Activated naive CD4-positive, alpha-beta T cell treated with anti-CD3 and anti-CD28 coated beads, Interleukin-2, amount 10 ng/mL, durations not matched to agents 7 days and 5 days (primary cell): ENCODE data around the gene AMDHD2.
A peak's percentile ranks its signal among the peaks of the same experiment; 100 is the strongest.

ENCODE experiments used
- CTCF ChIA-PET: fragments of 350-600 bp; sonication (Branson Sonifier 250); formaldehyde crosslinking; loops from one replicate; lab custom pipeline; 2021; ENCODE audit warnings: antibody characterized with exemption; lab: Charles Lee
- DNase-seq: peaks from one replicate; pipeline ENCODE4 v3.0.0-alpha.2; 2020
- H3K27ac Mint-ChIP-seq: one replicate; pipeline ENCODE4 v1.8.0; 2021; ENCODE audit warnings: mild to moderate bottlenecking, moderate library complexity, mixed read lengths
- H3K27me3 Mint-ChIP-seq: one replicate; pipeline ENCODE4 v1.8.0; 2021; ENCODE audit warnings: mild to moderate bottlenecking, mixed read lengths
- H3K36me3 Mint-ChIP-seq: one replicate; pipeline ENCODE4 v1.8.0; 2021; ENCODE audit warnings: mixed read lengths
- H3K4me1 Mint-ChIP-seq: one replicate; pipeline ENCODE4 v1.8.0; 2021; ENCODE audit warnings: mixed read lengths
- H3K4me3 Mint-ChIP-seq: one replicate; pipeline ENCODE4 v1.8.0; 2021; ENCODE audit warnings: mild to moderate bottlenecking, moderate library complexity, mixed read lengths
- H3K9me3 Mint-ChIP-seq: one replicate; pipeline ENCODE4 v1.8.0; 2021; ENCODE audit warnings: mixed read lengths

The AMDHD2 gene

GRCh38 chr16:2487517-2487842 is 32.7 kb upstream of the AMDHD2 start:
- Mint-ChIP-seq H3K36me3 (no peaks in the 10 kb centered on the region), H3K4me3 (peak overlapping the region; percentile 1), H3K9me3 (no peaks in the 10 kb centered on the region), H3K4me1 (peaks cover 20% of the 10 kb centered on the region), H3K27ac (peak overlapping the region; percentile 8), H3K27me3 (peaks cover 7% of the 10 kb centered on the region)
- CTCF ChIA-PET = interaction anchor here (0.9 to 1.7 kb wide), 5 partner anchors 13 to 293 kb away, joined by 3 to 12 read pairs (median 4); partner anchors contain the start of gene ABCA3
- no peak for DNase-seq

DNA sequence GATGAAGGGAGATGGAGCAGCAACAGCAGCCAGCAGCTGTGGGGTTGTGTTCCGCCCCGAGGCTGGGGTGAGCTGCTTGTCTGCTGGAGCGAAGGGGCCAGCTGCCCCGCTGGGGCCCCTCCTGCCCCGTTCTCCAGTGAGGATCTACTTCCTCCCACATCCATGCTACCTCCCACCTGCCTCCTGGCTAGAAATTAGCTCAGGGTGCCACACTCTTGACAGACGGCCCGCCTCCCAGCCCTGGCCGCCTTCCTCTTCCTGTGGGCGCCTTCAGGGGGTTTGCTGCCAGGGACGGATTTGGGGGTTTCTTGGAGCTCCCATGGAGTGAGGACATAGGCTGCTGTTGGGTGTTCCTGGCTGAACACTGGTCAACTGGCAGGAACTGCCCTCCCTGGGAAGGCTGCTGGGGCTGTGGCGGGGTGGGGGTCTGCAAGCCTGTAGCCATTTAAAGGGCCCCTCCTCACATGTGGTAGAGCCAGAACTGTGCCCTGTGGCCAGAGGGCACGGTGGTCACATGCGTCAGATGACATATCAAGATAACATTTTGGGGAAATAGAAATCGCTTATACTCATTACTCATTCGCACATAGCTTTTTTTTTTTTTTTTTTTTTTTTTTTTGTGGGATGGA is 32.2 kb upstream of the AMDHD2 start:
- Mint-ChIP-seq H3K36me3 (no peaks in the 10 kb centered on the region), H3K27ac (no peak overlapping the region), H3K9me3 (no peaks in the 10 kb centered on the region), H3K4me3 (no peak overlapping the region), H3K4me1 (peaks cover 20% of the 10 kb centered on the region), H3K27me3 (peaks cover 7% of the 10 kb centered on the region)
- CTCF ChIA-PET = interaction anchor here (0.9 to 1.6 kb wide), 4 partner anchors 13 to 293 kb away, joined by 3 to 5 read pairs (median 4); partner anchors contain the start of gene ABCA3
- no peak for DNase-seq

DNA sequence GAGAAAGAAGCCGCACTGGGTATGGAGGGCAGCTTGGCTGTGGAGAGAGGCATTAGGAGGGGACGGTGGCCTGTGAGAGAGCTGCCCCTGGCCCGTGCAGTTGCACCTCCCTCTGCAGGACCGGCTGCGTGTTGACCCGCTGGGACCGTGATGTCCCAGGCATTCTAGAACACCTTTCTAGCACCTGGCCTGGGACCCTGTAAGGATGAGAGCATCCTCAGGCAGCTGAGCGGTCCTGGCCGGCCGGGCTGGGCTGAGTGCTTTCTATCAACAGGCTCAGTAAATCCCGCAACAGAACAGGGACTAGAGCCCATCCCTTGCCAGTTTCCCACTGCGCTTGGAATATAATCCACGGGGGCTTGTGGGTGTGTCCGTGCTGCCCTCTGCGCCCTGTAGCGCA is 30.6 kb upstream of the AMDHD2 start:
- Mint-ChIP-seq H3K27me3 (peaks cover 7% of the 10 kb centered on the region), H3K4me3 (no peak overlapping the region), H3K36me3 (no peaks in the 10 kb centered on the region), H3K9me3 (no peaks in the 10 kb centered on the region), H3K27ac (no peak overlapping the region), H3K4me1 (peaks cover 20% of the 10 kb centered on the region)
- DNase-seq = no peak
- CTCF ChIA-PET = interaction anchor here (0.6 kb wide), 1 partner anchor 335 kb away, joined by 3 read pairs; no protein-coding TSS in a partner anchor

- Mint-ChIP-seq H3K27ac (peak overlapping the region; percentile 49), H3K9me3 (no peaks in the 10 kb centered on the region), H3K4me3 (no peak overlapping the region), H3K36me3 (no peaks in the 10 kb centered on the region), H3K27me3 (peaks cover 7% of the 10 kb centered on the region), H3K4me1 (peaks cover 18% of the 10 kb centered on the region)
- no peak for DNase-seq
- CTCF ChIA-PET = no interaction called here
These were observed 29.7 kb upstream of the AMDHD2 start for GRCh38 chr16:2490190-2491105.

- H3K4me3 Mint-ChIP-seq = no peak overlapping the region
These were observed 27.9 kb upstream of the AMDHD2 start for GRCh38 chr16:2492292-2492691.

GRCh38 chr16:2493605-2494004 is 26.6 kb upstream of the AMDHD2 start:
- H3K4me1 Mint-ChIP-seq = no peaks in the 10 kb centered on the region
- no peaks in the 10 kb centered on the region for H3K27me3 Mint-ChIP-seq
- CTCF ChIA-PET = interaction anchor here (1.3 kb wide), 1 partner anchor 64 kb away, joined by 3 read pairs; no protein-coding TSS in a partner anchor
- no peaks in the 10 kb centered on the region for H3K36me3 Mint-ChIP-seq
- DNase-seq = no peak
- no peaks in the 10 kb centered on the region for H3K9me3 Mint-ChIP-seq
- H3K27ac Mint-ChIP-seq = no peak overlapping the region
- no peak overlapping the region for H3K4me3 Mint-ChIP-seq

More at GRCh38 chr16:2492292-2492691, 27.9 kb upstream of the AMDHD2 start:
- Mint-ChIP-seq H3K4me1 (peaks cover 9% of the 10 kb centered on the region), H3K27ac (no peak overlapping the region), H3K9me3 (no peaks in the 10 kb centered on the region), H3K36me3 (no peaks in the 10 kb centered on the region), H3K27me3 (peaks cover 2% of the 10 kb centered on the region)
- no peak for DNase-seq
- CTCF ChIA-PET = interaction anchor here (2.0 kb wide), 1 partner anchor 9 kb away, joined by 6 read pairs; no protein-coding TSS in a partner anchor

DNA sequence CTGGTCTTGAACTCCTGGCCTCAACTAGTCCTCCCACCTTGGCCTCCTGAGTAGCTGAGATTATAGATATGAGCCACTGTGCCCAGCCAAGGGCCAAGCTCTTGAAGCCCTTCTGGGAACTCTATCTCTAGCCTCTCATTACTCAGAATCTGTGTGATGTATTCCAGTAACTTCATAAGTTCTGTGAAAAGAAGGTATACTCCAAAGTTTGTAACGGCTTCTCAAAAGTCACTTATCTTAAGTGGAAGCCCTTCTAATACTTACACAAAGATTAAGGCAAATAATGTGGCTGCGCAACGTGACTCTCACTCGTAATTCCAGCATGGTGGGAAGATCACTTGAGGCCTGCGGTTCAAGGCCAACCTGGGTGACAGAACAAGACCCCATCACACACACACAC is 25.6 kb upstream of the AMDHD2 start:
- no peak for DNase-seq
- H3K36me3 Mint-ChIP-seq = no peaks in the 10 kb centered on the region
- no peaks in the 10 kb centered on the region for H3K9me3 Mint-ChIP-seq
- no peaks in the 10 kb centered on the region for H3K4me1 Mint-ChIP-seq
- no peak overlapping the region for H3K4me3 Mint-ChIP-seq
- CTCF ChIA-PET = interaction anchor here (1.3 kb wide), 1 partner anchor 65 kb away, joined by 3 read pairs; no protein-coding TSS in a partner anchor
- no peak overlapping the region for H3K27ac Mint-ChIP-seq
- H3K27me3 Mint-ChIP-seq = no peaks in the 10 kb centered on the region

- Mint-ChIP-seq H3K4me3 (no peak overlapping the region), H3K4me1 (no peaks in the 10 kb centered on the region), H3K9me3 (no peaks in the 10 kb centered on the region), H3K27ac (no peak overlapping the region), H3K36me3 (no peaks in the 10 kb centered on the region), H3K27me3 (no peaks in the 10 kb centered on the region)
- DNase-seq = no peak
- CTCF ChIA-PET = interaction anchor here (1.1 kb wide), 1 partner anchor 16 kb away, joined by 4 read pairs; no protein-coding TSS in a partner anchor
These were observed 25.1 kb upstream of the AMDHD2 start for GRCh38 chr16:2495041-2495440.

- Mint-ChIP-seq H3K36me3 (no peaks in the 10 kb centered on the region), H3K9me3 (no peaks in the 10 kb centered on the region), H3K27me3 (no peaks in the 10 kb centered on the region), H3K4me3 (no peak overlapping the region), H3K27ac (no peak overlapping the region), H3K4me1 (no peaks in the 10 kb centered on the region)
- CTCF ChIA-PET = interaction anchor here (1.1 kb wide), 1 partner anchor 15 kb away, joined by 4 read pairs; no protein-coding TSS in a partner anchor
- no peak for DNase-seq
These were observed 23.7 kb upstream of the AMDHD2 start for GRCh38 chr16:2496223-2497115.

GRCh38 chr16:2497116-2497630 is 23.0 kb upstream of the AMDHD2 start:
- CTCF ChIA-PET = no interaction called here
- Mint-ChIP-seq H3K4me3 (no peak overlapping the region), H3K4me1 (no peaks in the 10 kb centered on the region), H3K27ac (no peak overlapping the region), H3K36me3 (no peaks in the 10 kb centered on the region), H3K9me3 (no peaks in the 10 kb centered on the region), H3K27me3 (no peaks in the 10 kb centered on the region)
- no peak for DNase-seq

DNA sequence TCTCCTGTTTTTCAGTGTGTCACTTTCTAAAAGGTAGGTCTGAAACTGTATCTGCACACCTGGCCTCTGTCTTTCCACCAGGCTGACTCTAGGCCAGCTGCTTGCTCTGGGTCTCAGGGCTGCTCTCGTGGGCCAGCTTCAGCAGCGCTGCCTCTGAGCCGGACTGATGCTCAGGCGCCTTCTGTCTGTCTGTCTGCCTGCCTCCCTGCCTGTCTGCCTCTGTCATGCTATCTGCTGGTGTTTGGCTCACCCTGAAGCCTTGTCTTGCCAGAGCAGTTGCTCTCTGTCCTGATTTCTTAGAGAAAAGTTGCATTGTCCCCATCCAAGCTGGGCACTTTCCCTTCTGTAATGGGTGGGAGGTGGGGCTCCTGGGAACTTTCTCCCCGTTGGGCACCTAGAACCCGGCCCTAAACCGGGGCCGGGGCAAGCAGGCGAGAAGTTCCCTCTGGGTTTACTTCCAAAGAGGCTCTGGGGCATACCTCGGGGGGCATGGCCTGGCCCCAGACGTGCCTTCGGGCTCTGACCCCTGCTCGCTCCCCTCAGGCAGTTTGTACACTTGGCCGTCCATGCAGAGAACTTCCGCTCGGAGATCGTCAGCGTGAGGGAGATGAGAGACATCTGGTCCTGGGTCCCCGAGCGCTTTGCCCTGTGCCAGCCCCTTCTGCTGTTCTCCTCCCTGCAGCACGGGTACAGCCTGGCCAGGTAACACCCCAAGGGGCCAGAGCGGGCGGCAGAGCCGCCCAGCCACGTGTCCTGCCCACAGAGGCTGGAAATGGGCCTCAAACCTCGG is 22.3 kb upstream of the AMDHD2 start:
- no peak for DNase-seq
- CTCF ChIA-PET = no interaction called here
- H3K27me3 Mint-ChIP-seq = no peaks in the 10 kb centered on the region
- no peak overlapping the region for H3K27ac Mint-ChIP-seq
- H3K36me3 Mint-ChIP-seq = no peaks in the 10 kb centered on the region
- no peaks in the 10 kb centered on the region for H3K4me1 Mint-ChIP-seq
- no peak overlapping the region for H3K4me3 Mint-ChIP-seq
- H3K9me3 Mint-ChIP-seq = no peaks in the 10 kb centered on the region

DNA sequence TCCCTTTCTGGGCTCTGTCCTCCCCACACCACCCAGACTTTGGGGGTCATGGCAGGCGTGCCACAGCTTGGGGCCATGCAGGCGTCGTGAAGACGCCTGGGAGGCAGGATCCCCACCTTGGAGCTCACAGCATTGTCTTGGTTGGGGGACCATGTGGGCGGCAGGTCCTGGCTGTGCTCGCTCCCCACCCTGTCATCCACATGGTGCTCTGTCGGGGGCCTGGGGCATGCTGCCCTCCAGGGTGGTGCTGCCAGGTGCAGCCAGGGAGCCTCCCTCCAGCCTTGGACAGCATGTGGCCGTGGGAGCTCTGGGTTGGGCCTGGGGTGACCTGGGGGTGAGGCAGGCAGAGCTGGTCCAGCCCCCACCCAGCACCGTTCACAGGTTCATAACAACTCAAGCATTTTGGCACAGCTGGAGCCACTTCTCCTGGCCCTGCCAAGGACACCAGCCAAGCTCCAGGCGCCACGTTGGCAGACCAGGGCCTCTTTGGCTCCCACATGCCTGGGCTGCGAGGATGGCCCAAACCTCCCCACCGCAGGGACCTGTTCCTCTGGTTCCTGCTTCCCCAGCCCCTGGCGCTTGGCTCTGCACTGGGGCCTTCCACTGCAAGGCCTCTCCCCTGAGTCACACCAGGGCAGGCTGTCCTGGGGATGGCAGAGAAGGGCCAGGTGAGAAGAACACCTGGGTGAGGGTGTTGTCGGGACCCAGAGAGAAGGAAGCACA is 21.5 kb upstream of the AMDHD2 start:
- no peak for DNase-seq
- Mint-ChIP-seq H3K9me3 (no peaks in the 10 kb centered on the region), H3K27ac (no peak overlapping the region), H3K4me3 (no peak overlapping the region), H3K27me3 (no peaks in the 10 kb centered on the region), H3K36me3 (no peaks in the 10 kb centered on the region), H3K4me1 (no peaks in the 10 kb centered on the region)
- CTCF ChIA-PET = no interaction called here
